Ishikawa (cell line): ENCODE data around the gene SEMA3G.

Experiments used
- CEBPB ChIP-seq: IDR thresholded peaks from 2 replicates; pipeline ENCODE4 v1.6.1; 2012
- CREB1 ChIP-seq: IDR thresholded peaks from 2 replicates; pipeline ENCODE4 v1.6.1; 2012; ENCODE audit warnings: low read depth
- EGR1 ChIP-seq: IDR thresholded peaks from 2 replicates; pipeline ENCODE4 v1.6.1; 2012
- EP300 ChIP-seq: IDR thresholded peaks from 2 replicates; pipeline ENCODE4 v1.6.1; 2012; ENCODE audit warnings: borderline replicate concordance
- FOXM1 ChIP-seq: IDR thresholded peaks from 2 replicates; pipeline ENCODE4 v1.6.1; 2012; ENCODE audit warnings: low read depth, borderline replicate concordance
- MAX ChIP-seq: IDR thresholded peaks from 2 replicates; pipeline ENCODE4 v1.6.1; 2012
- NFIC ChIP-seq: IDR thresholded peaks from 2 replicates; pipeline ENCODE4 v1.6.1; 2012
- RAD21 ChIP-seq: IDR thresholded peaks from 2 replicates; pipeline ENCODE4 v1.6.1; 2012; ENCODE audit warnings: low read depth
- TAF1 ChIP-seq: IDR thresholded peaks from 2 replicates; pipeline ENCODE4 v1.6.1; 2012; ENCODE audit warnings: low read depth, mild to moderate bottlenecking
- TCF12 ChIP-seq: IDR thresholded peaks from 2 replicates; pipeline ENCODE4 v1.6.1; 2012; ENCODE audit warnings: low read depth
- TEAD4 ChIP-seq: IDR thresholded peaks from 2 replicates; pipeline ENCODE4 v1.6.1; 2012
- YY1 ChIP-seq: IDR thresholded peaks from 2 replicates; pipeline ENCODE4 v1.6.1; 2012; ENCODE audit warnings: low read depth
- ZBTB7A ChIP-seq: IDR thresholded peaks from 2 replicates; pipeline ENCODE4 v1.6.1; 2012; ENCODE audit warnings: low read depth
- TF ChIP-seq, protein P1 (sequence below): IDR thresholded peaks from 2 replicates; pipeline ENCODE4 v1.6.1; 2012
- TF ChIP-seq, protein P2 (sequence below): IDR thresholded peaks from 2 replicates; pipeline ENCODE4 v1.6.1; 2012; ENCODE audit warnings: low read depth, mild to moderate bottlenecking

SEMA3G gene

GRCh38 chr3:52443268-52443610, 1.7 kb downstream of the SEMA3G start:
- TF ChIP-seq NFIC (no peak), RAD21 (no peak), CEBPB (no peak), TCF12 (no peak), EGR1 (no peak), FOXM1 (no peak), TEAD4 (no peak), ZBTB7A (no peak)
- TF ChIP-seq, protein P1, sequence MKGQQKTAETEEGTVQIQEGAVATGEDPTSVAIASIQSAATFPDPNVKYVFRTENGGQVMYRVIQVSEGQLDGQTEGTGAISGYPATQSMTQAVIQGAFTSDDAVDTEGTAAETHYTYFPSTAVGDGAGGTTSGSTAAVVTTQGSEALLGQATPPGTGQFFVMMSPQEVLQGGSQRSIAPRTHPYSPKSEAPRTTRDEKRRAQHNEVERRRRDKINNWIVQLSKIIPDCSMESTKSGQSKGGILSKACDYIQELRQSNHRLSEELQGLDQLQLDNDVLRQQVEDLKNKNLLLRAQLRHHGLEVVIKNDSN: no peak
- TF ChIP-seq, protein P2, sequence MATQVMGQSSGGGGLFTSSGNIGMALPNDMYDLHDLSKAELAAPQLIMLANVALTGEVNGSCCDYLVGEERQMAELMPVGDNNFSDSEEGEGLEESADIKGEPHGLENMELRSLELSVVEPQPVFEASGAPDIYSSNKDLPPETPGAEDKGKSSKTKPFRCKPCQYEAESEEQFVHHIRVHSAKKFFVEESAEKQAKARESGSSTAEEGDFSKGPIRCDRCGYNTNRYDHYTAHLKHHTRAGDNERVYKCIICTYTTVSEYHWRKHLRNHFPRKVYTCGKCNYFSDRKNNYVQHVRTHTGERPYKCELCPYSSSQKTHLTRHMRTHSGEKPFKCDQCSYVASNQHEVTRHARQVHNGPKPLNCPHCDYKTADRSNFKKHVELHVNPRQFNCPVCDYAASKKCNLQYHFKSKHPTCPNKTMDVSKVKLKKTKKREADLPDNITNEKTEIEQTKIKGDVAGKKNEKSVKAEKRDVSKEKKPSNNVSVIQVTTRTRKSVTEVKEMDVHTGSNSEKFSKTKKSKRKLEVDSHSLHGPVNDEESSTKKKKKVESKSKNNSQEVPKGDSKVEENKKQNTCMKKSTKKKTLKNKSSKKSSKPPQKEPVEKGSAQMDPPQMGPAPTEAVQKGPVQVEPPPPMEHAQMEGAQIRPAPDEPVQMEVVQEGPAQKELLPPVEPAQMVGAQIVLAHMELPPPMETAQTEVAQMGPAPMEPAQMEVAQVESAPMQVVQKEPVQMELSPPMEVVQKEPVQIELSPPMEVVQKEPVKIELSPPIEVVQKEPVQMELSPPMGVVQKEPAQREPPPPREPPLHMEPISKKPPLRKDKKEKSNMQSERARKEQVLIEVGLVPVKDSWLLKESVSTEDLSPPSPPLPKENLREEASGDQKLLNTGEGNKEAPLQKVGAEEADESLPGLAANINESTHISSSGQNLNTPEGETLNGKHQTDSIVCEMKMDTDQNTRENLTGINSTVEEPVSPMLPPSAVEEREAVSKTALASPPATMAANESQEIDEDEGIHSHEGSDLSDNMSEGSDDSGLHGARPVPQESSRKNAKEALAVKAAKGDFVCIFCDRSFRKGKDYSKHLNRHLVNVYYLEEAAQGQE: no peak

GRCh38 chr3:52442409-52443267, 2.3 kb downstream of the SEMA3G start:
- TF ChIP-seq YY1 (no peak), EP300 (no peak), EGR1 (no peak), TEAD4 (no peak), ZBTB7A (no peak), TCF12 (no peak), CEBPB (no peak), FOXM1 (no peak), MAX (no peak), CREB1 (no peak)
- TF ChIP-seq, protein P2: no peak

DNA sequence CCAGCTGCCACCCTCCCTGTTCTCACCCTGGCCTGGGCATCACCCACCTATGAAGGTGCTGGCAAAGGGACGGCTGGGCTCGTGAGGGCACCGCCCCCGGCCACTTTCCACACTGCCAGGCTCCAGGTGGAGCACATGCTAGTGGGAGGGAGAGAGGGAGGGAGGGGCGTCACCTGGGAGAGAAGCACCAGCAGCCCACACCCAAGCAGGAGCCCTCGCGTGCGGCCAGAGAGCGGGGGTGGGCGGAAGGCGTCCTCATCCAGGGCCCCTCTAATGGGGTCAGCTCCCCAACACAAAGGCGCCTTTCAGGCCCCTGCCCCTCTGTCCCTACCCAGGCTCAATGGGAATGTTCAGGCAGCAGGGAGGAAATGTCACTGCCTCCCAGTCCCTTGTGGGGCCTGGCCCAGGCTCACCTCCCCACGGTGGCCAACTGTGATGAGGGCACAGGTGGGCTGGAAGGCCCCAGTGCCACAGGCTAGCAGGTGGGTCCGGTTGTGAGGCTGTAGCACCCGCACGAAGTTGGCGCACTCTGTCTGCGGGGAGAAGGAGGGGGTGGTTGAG, 3.1 kb downstream of the SEMA3G start:
- TF ChIP-seq ZBTB7A (no peak), NFIC (no peak), TCF12 (no peak), TAF1 (no peak), TEAD4 (no peak), RAD21 (no peak), EGR1 (no peak), CREB1 (no peak), CEBPB (no peak), YY1 (no peak), FOXM1 (no peak), EP300 (no peak)
- TF ChIP-seq, protein P1: no peak
- TF ChIP-seq, protein P2: no peak

DNA sequence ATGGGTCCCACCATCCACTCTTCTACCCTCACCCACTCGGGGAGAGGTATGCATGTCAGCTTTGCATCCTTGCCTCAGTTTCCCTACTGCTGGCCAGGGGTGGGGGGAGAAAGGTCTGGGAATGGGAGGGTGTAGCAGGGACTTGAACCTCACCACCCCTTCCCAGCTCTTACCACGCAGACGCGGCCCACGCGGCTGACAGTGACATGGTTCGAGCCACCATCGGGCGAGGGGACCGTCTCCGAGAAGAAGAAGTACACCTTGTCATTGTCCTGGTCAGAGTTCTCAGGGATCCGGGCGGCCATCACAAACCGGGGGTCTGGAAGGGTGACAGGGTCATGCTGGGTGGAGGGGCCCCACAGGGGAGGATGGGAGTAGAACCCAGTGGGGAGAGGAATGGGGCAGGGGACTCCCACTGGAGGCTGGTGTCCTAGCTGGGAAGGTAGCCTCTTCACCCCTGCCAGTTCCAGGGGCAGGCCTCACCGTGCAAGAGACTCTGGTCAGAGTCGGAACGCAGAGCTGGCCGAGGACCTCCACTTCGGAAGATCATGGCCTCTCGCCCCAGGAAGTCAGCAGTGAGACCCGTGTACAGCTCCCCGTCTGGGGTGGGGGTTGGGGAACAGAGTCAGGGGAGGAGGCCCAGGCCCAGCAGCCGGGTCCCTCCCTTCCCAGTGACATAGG, 3.7 kb downstream of the SEMA3G start:
- no peak for TF ChIP-seq EGR1
- TF ChIP-seq MAX: no peak
- TF ChIP-seq RAD21: no peak
- TF ChIP-seq ZBTB7A: no peak
- no peak for TF ChIP-seq EP300
- TF ChIP-seq, protein P1: no peak
